HepG2 (cell line): Measurements from ENCODE around the gene CDC34. TPM values are rescaled to one million over a fixed set of nuclear protein-coding genes. Genes with fewer than 3 reads are reported as not detected.

ENCODE experiments used
- FOXO1 ChIP-seq: sonication (generic); formaldehyde crosslinking; IDR thresholded peaks from 2 replicates; pipeline ENCODE4 v1.4.0; 2020; ENCODE audit warnings: missing genetic modification reagents
- HNRNPH1 ChIP-seq: fragments of 200-400 bp; formaldehyde crosslinking; optimal IDR thresholded peaks from 2 replicates; pipeline ENCODE3; 2017; ENCODE audit warnings: mild to moderate bottlenecking, low read depth, low read length
- LBX2 ChIP-seq: sonication (generic); formaldehyde crosslinking; IDR thresholded peaks from 2 replicates; pipeline ENCODE4 v1.5.0; 2020; ENCODE audit warnings: missing genetic modification reagents, mild to moderate bottlenecking, borderline replicate concordance
- NFKBIZ ChIP-seq: IDR thresholded peaks from 2 replicates; pipeline ENCODE4 v1.6.1; 2018; ENCODE audit warnings: missing genetic modification reagents, missing compliant biosample characterization
- NONO ChIP-seq, 2 experiments: fragments of 450-650 bp in 1 of 2; sonication (generic) in 1 of 2; formaldehyde crosslinking in 1 of 2; IDR thresholded peaks in 1 of 2; conservative IDR thresholded peaks in 1 of 2; 2 replicates each; pipeline versions ENCODE4 v1.6.1 to v1.8.0; 2017 to 2022; ENCODE audit warnings: mild to moderate bottlenecking in 1 of 2, missing genetic modification reagents in 1 of 2, moderate library complexity in 1 of 2
- NRL ChIP-seq: sonication (generic); formaldehyde crosslinking; IDR thresholded peaks from 2 replicates; pipeline ENCODE4 v1.5.0; 2020; ENCODE audit warnings: missing genetic modification reagents, mild to moderate bottlenecking, moderate library complexity, borderline replicate concordance
- PBX2 ChIP-seq: IDR thresholded peaks from 2 replicates; pipeline ENCODE4 v1.6.1; 2016; ENCODE audit warnings: control low read depth
- RBM39 ChIP-seq: fragments of 200-400 bp; formaldehyde crosslinking; IDR thresholded peaks from one replicate; pipeline ENCODE4 v1.6.1; 2018; ENCODE audit warnings: antibody characterized with exemption, mild to moderate bottlenecking, low read depth, low read length; ENCODE audit not compliant: poor library complexity, severe bottlenecking
- SMC3 ChIP-seq: IDR thresholded peaks from 2 replicates; pipeline ENCODE4 v1.6.1; 2011; ENCODE audit warnings: low read length, improper control_type of control experiment
- U2AF2 ChIP-seq: fragments of 200-400 bp; formaldehyde crosslinking; IDR thresholded peaks from 2 replicates; pipeline ENCODE4 v1.6.1; 2017; ENCODE audit warnings: low read depth, mild to moderate bottlenecking, low read length
- ZBTB34 ChIP-seq: sonication (generic); formaldehyde crosslinking; IDR thresholded peaks from 2 replicates; pipeline ENCODE4 v1.8.0; 2022; ENCODE audit warnings: mild to moderate bottlenecking, missing genetic modification reagents
- ZNF296 ChIP-seq: sonication (generic); formaldehyde crosslinking; conservative IDR thresholded peaks from 2 replicates; pipeline ENCODE4 v1.5.0; 2020; ENCODE audit warnings: mild to moderate bottlenecking, missing genetic modification reagents
- ZNF652 ChIP-seq: IDR thresholded peaks from 2 replicates; pipeline ENCODE4 v1.6.1; 2016; ENCODE audit warnings: low read depth, borderline replicate concordance
- ZNF749 ChIP-seq: sonication (generic); formaldehyde crosslinking; IDR thresholded peaks from 2 replicates; pipeline ENCODE4 v1.8.0; 2022; ENCODE audit warnings: mild to moderate bottlenecking, missing genetic modification reagents, moderate library complexity, borderline replicate concordance
- polyA plus RNA-seq, 8 experiments: library from polyadenylated mRNA; depleted of rRNA in 3 of 8; stranded (reverse) in 7 of 8; unstranded in 1 of 8; fragments of >200 nt; fragmentation: Illumina TruSeq in 4 of 8; extraction: Trizol in 4 of 8; gene quantifications; 2 replicates each; pipeline versions ENCODE4 v1.2.1 to v1.2.3, GENCODE V29; 2011 to 2016; ENCODE audit warnings: low read depth in 4 of 8, missing spikeins in 1 of 8, mixed read lengths in 1 of 8; ENCODE audit not compliant: insufficient read depth in 1 of 8
- total RNA-seq, 5 experiments: library from RNA; depleted of rRNA; stranded (reverse); fragments of >200 nt; fragmentation: Illumina TruSeq; extraction: Trizol; gene quantifications; 2 replicates each; pipeline ENCODE4 v1.2.3, GENCODE V29; 2016; ENCODE audit warnings: low read depth in 1 of 5
- TF ChIP-seq, protein P1 (sequence below): sonication (generic); formaldehyde crosslinking; IDR thresholded peaks from 2 replicates; pipeline ENCODE4 v1.5.1; 2020; ENCODE audit warnings: missing genetic modification reagents, mild to moderate bottlenecking, borderline replicate concordance
- TF ChIP-seq, protein P2 (sequence below), 2 experiments: IDR thresholded peaks; 2 replicates each; pipeline ENCODE4 v1.6.1; 2011 to 2012; ENCODE audit warnings: low read length in 2 of 2, borderline replicate concordance in 1 of 2, low read depth in 1 of 2, mild to moderate bottlenecking in 1 of 2, moderate library complexity in 1 of 2

CDC34 gene
- total and polyA plus RNA-seq, 2 of the 13 experiments (the other 11 are each of a cell fraction or from before 2014, with no cell fraction given): 138 to 150 TPM

DNA sequence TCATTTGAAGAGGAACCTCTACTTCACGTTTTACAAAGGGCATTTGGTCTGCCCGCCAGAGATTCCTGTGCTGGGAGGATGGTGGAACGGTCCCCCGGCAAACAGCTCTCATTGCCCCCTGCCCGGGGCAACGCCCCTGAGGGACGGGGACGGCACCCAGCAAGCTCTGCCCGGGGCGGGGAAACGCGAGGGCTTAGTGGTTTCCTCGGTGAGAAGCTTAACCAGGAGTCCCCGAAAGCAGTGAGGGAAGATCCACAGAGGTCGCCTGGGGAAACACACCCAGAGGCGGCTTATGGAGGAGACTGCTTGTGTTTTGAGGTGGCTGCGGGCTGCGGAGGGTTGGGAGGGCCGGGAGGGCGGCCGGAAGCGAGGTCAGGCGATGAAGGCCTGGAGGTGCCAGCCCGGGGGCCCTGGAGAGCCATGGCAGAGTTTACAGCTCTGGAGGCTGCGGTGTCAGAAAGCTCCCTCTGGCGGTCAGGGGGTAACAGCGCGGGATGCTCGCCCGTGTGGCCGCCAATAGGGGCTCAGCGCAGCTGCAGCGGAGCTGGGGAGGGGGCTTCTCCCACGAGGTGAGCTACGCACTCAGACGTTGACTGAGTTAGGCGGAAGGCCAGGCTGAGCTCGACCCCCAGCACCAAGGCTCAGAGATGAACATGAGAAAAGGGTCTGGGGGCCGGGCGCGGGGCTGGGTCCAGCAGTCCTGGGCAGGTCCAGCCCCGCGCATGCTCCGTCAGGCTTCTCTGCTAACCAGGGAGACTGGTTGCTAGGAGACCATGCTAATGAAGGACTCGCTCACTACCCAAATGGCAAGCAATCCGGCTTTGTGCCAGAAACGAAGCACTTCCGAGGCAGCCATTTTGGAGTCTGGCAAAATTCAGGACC is 24.9 kb upstream of the CDC34 start (continued):
- TF ChIP-seq ZNF749 (CRISPR knock-in tag) (no peak), ZNF296 (CRISPR knock-in tag) (no peak), PBX2 (0 out of 2 replicates have a peak, but pooled peaks have one; percentile 29), NONO (IDR thresholded peaks at IDR 0.05) (no peak), NONO (CRISPR knock-in tag; conservative IDR thresholded peaks at IDR 0.05) (peak; percentile 67; the same call in 1 of the 2 replicates), SMC3 (peak; percentile 42; the same call in 1 of the 2 replicates), LBX2 (CRISPR knock-in tag) (no peak), FOXO1 (CRISPR knock-in tag) (peak; percentile 65), NRL (CRISPR knock-in tag) (peak; percentile 65; the same call in 1 of the 2 replicates), HNRNPH1 (no peak), RBM39 (peak; percentile 49), NFKBIZ (CRISPR knock-in tag) (no peak; the same call in 1 of the 2 replicates), ZNF652 (no peak), U2AF2 (no peak), ZBTB34 (CRISPR knock-in tag) (no peak)
- TF ChIP-seq, protein P1, sequence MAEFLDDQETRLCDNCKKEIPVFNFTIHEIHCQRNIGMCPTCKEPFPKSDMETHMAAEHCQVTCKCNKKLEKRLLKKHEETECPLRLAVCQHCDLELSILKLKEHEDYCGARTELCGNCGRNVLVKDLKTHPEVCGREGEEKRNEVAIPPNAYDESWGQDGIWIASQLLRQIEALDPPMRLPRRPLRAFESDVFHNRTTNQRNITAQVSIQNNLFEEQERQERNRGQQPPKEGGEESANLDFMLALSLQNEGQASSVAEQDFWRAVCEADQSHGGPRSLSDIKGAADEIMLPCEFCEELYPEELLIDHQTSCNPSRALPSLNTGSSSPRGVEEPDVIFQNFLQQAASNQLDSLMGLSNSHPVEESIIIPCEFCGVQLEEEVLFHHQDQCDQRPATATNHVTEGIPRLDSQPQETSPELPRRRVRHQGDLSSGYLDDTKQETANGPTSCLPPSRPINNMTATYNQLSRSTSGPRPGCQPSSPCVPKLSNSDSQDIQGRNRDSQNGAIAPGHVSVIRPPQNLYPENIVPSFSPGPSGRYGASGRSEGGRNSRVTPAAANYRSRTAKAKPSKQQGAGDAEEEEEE (CRISPR knock-in tag): no peak
- TF ChIP-seq, protein P2, sequence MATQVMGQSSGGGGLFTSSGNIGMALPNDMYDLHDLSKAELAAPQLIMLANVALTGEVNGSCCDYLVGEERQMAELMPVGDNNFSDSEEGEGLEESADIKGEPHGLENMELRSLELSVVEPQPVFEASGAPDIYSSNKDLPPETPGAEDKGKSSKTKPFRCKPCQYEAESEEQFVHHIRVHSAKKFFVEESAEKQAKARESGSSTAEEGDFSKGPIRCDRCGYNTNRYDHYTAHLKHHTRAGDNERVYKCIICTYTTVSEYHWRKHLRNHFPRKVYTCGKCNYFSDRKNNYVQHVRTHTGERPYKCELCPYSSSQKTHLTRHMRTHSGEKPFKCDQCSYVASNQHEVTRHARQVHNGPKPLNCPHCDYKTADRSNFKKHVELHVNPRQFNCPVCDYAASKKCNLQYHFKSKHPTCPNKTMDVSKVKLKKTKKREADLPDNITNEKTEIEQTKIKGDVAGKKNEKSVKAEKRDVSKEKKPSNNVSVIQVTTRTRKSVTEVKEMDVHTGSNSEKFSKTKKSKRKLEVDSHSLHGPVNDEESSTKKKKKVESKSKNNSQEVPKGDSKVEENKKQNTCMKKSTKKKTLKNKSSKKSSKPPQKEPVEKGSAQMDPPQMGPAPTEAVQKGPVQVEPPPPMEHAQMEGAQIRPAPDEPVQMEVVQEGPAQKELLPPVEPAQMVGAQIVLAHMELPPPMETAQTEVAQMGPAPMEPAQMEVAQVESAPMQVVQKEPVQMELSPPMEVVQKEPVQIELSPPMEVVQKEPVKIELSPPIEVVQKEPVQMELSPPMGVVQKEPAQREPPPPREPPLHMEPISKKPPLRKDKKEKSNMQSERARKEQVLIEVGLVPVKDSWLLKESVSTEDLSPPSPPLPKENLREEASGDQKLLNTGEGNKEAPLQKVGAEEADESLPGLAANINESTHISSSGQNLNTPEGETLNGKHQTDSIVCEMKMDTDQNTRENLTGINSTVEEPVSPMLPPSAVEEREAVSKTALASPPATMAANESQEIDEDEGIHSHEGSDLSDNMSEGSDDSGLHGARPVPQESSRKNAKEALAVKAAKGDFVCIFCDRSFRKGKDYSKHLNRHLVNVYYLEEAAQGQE (IDR thresholded peaks at IDR 0.05; ENCODE audit: borderline replicate concordance in 1 of 2, low read depth in 1 of 2, low read length in 2 of 2): peak in 1 of 2 experiments; percentile 37; a peak in 1 of 4 replicates
